Gastroesophageal sphincter (tissue), 4 donors: ENCODE results near the gene TIMM13. TPM values are rescaled to one million over a fixed set of nuclear protein-coding genes. Genes with fewer than 3 reads are reported as not detected.

ENCODE experiments used
- ATAC-seq: fragments of 150-250 bp; one replicate; pipeline ENCODE4 v1.9.1; 2016; ENCODE audit warnings: mild to moderate bottlenecking, moderate library complexity
- H3K27ac ChIP-seq, 4 donors: fragments of 200-600 bp; sonication (generic) in 3 of 4; 1 replicate in 3 of 4; 2 replicates in 1 of 4; pipeline ENCODE4 v1.5.1; 2016 to 2019
- H3K27me3 ChIP-seq: fragments of 200-600 bp; sonication (generic); one replicate; pipeline ENCODE4 v1.5.1; 2019
- H3K36me3 ChIP-seq, 2 donors: fragments of 200-600 bp; sonication (generic); one replicate each; pipeline ENCODE4 v1.5.1; 2019; ENCODE audit warnings: control low read depth in 1 of 2
- H3K4me1 ChIP-seq, 3 donors: fragments of 200-600 bp; sonication (generic); 1 replicate in 2 of 3; 2 replicates in 1 of 3; pipeline ENCODE4 v1.5.1; 2016 to 2019; ENCODE audit warnings: control low read depth in 2 of 3
- H3K4me3 ChIP-seq, 2 donors: fragments of 200-600 bp; sonication (generic); one replicate each; pipeline ENCODE4 v1.5.1; 2019; ENCODE audit warnings: mild to moderate bottlenecking in 1 of 2, moderate library complexity in 1 of 2
- H3K9me3 ChIP-seq, 3 donors: fragments of 200-600 bp; sonication (generic); one replicate each; pipeline ENCODE4 v1.5.1; 2017 to 2019; ENCODE audit warnings: control low read depth in 2 of 3
- EP300 ChIP-seq: sonication (generic); formaldehyde crosslinking; IDR thresholded peaks from one replicate; pipeline ENCODE4 v1.6.1; 2017; ENCODE audit warnings: antibody characterized with exemption, mild to moderate bottlenecking
- POLR2A ChIP-seq, 2 donors: fragments of 450-650 bp; IDR thresholded peaks; one replicate each; pipeline ENCODE4 v1.6.1; 2017; ENCODE audit warnings: antibody characterized with exemption in 2 of 2, mild to moderate bottlenecking in 2 of 2, moderate library complexity in 1 of 2
- POLR2AphosphoS5 ChIP-seq: sonication (generic); formaldehyde crosslinking; IDR thresholded peaks from one replicate; pipeline ENCODE4 v1.6.1; 2017; ENCODE audit warnings: antibody characterized with exemption
- WGBS, 2 donors: methylation state at CpG; one replicate each; pipeline ENCODE4 v1.1.5; 2018; ENCODE audit warnings: low coverage in 1 of 2; 5-methylcytosine and 5-hydroxymethylcytosine counted together
- total RNA-seq, 4 donors: library from RNA; depleted of rRNA; stranded (reverse); fragments of >200 nt; gene quantifications; one replicate each; pipeline ENCODE4 v1.1.0, GENCODE V29; 2016
- TF ChIP-seq, protein P1 (sequence below), 4 experiments: fragments of 200-600 bp in 2 of 4; fragments of 450-650 bp in 2 of 4; sonication (generic) in 1 of 4; IDR thresholded peaks; one replicate each; pipeline ENCODE4 v1.5.1; 2017 to 2019; ENCODE audit warnings: antibody characterized with exemption in 4 of 4, mild to moderate bottlenecking in 2 of 4, moderate library complexity in 2 of 4

The TIMM13 gene
- total RNA-seq, 4 donors from 2014 or later: 22.9 to 32.2 (median 27.3) TPM

DNA sequence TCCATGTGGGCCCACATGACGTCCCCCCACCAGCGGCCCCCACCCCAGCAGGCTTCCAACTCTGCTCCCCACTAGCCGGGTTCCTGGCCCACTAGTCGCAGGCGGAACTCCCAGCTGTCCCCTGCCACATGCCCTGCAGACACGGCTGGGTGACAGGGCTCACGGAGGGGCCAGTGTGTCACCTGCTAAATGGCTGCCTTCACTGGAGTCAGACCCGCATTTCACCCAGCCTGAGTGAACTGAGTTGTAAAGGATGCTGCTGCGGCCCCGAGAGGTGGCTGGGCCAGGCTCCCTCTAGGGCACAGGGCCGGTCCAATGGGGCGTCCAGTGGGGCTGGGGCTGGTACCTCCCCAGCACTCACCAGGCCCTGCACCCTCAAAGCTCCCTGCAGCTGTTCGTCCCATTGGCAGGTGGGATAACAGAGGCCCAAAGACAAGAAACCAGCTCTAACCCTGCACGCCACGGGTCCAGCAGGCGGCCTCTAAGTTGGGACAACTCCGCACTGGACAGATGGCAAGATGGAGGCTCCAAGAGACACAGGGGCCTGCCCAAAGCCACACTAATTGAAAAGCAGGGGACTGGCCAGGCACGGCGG lies 26.1 kb upstream of the TIMM13 start:
- Histone ChIP-seq H3K4me3 (no peak overlapping the region), H3K36me3 (peaks cover 0 to 12% of the 10 kb centered on the region in 2 donors), H3K9me3 (no peaks in the 10 kb centered on the region), H3K27ac (no peak overlapping the region), H3K27me3 (no peaks in the 10 kb centered on the region), H3K4me1 (peaks cover 0 to 28% (median 7%) of the 10 kb centered on the region in 3 donors)
- ATAC-seq: no peak
- WGBS, 2 donors: no CpG with 5 or more reads among the region's 19 CpGs
- TF ChIP-seq, protein P1, sequence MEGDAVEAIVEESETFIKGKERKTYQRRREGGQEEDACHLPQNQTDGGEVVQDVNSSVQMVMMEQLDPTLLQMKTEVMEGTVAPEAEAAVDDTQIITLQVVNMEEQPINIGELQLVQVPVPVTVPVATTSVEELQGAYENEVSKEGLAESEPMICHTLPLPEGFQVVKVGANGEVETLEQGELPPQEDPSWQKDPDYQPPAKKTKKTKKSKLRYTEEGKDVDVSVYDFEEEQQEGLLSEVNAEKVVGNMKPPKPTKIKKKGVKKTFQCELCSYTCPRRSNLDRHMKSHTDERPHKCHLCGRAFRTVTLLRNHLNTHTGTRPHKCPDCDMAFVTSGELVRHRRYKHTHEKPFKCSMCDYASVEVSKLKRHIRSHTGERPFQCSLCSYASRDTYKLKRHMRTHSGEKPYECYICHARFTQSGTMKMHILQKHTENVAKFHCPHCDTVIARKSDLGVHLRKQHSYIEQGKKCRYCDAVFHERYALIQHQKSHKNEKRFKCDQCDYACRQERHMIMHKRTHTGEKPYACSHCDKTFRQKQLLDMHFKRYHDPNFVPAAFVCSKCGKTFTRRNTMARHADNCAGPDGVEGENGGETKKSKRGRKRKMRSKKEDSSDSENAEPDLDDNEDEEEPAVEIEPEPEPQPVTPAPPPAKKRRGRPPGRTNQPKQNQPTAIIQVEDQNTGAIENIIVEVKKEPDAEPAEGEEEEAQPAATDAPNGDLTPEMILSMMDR (IDR thresholded peaks at IDR 0.05): no peak
- TF ChIP-seq POLR2AphosphoS5: no peak
- no peak for TF ChIP-seq EP300
- no peak for TF ChIP-seq POLR2A (IDR thresholded peaks at IDR 0.05)

DNA sequence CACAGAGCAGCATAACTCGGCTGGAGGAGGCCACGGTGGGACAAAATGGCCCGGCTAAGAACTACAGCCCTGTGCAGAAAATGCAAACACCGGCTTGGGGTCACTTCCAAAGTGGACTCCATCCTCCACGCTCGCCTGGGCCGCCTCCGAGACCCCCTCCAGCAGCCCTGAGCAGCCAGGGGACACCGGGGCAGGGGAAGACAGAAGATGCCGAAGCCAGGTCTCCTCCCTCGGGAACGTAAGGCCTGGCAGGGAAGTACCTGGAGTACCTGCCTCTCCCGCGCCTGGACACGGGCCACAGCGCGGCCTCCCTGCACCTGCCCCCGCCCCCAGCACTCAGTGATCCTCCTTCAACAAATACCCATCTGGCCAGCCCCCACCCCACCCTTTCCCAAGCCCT lies 24.4 kb upstream of the TIMM13 start:
- WGBS, 2 donors: 87% methylated on average over 13 of the region's 18 CpGs; no CpG with 5 or more reads in 1 of the 2 donors
- Histone ChIP-seq H3K9me3 (no peaks in the 10 kb centered on the region), H3K36me3 (peaks cover 0 to 12% of the 10 kb centered on the region in 2 donors), H3K27me3 (no peaks in the 10 kb centered on the region), H3K4me1 (peaks cover 0 to 19% (median 7%) of the 10 kb centered on the region in 3 donors), H3K27ac (no peak overlapping the region), H3K4me3 (no peak overlapping the region)
- ATAC-seq: no peak
- TF ChIP-seq, protein P1 (IDR thresholded peaks at IDR 0.05): no peak
- TF ChIP-seq POLR2A (IDR thresholded peaks at IDR 0.05): no peak
- no peak for TF ChIP-seq POLR2AphosphoS5
- TF ChIP-seq EP300: no peak

GRCh38 chr19:2451138-2451537 lies 23.8 kb upstream of the TIMM13 start:
- Histone ChIP-seq H3K36me3 (peaks cover 0 to 12% of the 10 kb centered on the region in 2 donors), H3K4me3 (no peak overlapping the region), H3K27me3 (no peaks in the 10 kb centered on the region), H3K27ac (no peak overlapping the region), H3K9me3 (no peaks in the 10 kb centered on the region), H3K4me1 (peaks cover 0 to 16% (median 7%) of the 10 kb centered on the region in 3 donors)
- TF ChIP-seq, protein P1 (IDR thresholded peaks at IDR 0.05): no peak
- TF ChIP-seq EP300: no peak
- no peak for TF ChIP-seq POLR2A (IDR thresholded peaks at IDR 0.05)
- no peak for TF ChIP-seq POLR2AphosphoS5
- WGBS, 2 donors: 78 to 86% methylated on average over 1 to 3 of the region's 7 CpGs
- no peak for ATAC-seq

GRCh38 chr19:2449019-2449418 lies 21.6 kb upstream of the TIMM13 start:
- Histone ChIP-seq H3K27ac (no peak overlapping the region), H3K27me3 (no peaks in the 10 kb centered on the region), H3K36me3 (peaks cover 0 to 21% of the 10 kb centered on the region in 2 donors), H3K9me3 (no peaks in the 10 kb centered on the region), H3K4me3 (no peak overlapping the region), H3K4me1 (no peaks in the 10 kb centered on the region)
- TF ChIP-seq POLR2AphosphoS5: no peak
- no peak for TF ChIP-seq POLR2A (IDR thresholded peaks at IDR 0.05)
- TF ChIP-seq, protein P1 (IDR thresholded peaks at IDR 0.05): no peak
- no peak for TF ChIP-seq EP300
- 93 to 100% methylated on average over 2 to 5 of the region's 11 CpGs for WGBS, 2 donors
- ATAC-seq: no peak

- no peak for TF ChIP-seq POLR2A (IDR thresholded peaks at IDR 0.05)
- no peak for TF ChIP-seq EP300
- TF ChIP-seq, protein P1 (IDR thresholded peaks at IDR 0.05): no peak
- TF ChIP-seq POLR2AphosphoS5: no peak
- Histone ChIP-seq H3K4me3 (no peak overlapping the region), H3K27me3 (no peaks in the 10 kb centered on the region), H3K4me1 (no peaks in the 10 kb centered on the region), H3K27ac (no peak overlapping the region), H3K9me3 (no peaks in the 10 kb centered on the region), H3K36me3 (peaks cover 0 to 40% of the 10 kb centered on the region in 2 donors)
- no peak for ATAC-seq
- no CpG with 5 or more reads among the region's 19 CpGs for WGBS, 2 donors
These were observed 19.0 kb upstream of the TIMM13 start for GRCh38 chr19:2446381-2446780.
